Measurements from ENCODE around the gene SPG11. TPM values are rescaled to one million over a fixed set of nuclear protein-coding genes. Genes with fewer than 3 reads are reported as not detected.

The SPG11 gene
- total and polyA plus RNA-seq, 2 donors from 2014 or later, result 35.3 to 100 TPM

- Histone ChIP-seq H3K9me3 (ENCODE audit: control insufficient read depth in 2 of 3, insufficient read depth in 1 of 3, low read length in 3 of 3) (no peaks in the 10 kb centered on the region), H3K36me3 (ENCODE audit: control insufficient read depth in 2 of 3, insufficient read depth in 3 of 3, low read length in 3 of 3) (peaks cover 2 to 41% (median 10%) of the 10 kb centered on the region in 3 donors), H3K27ac (ENCODE audit: low read depth in 2 of 2, low read length in 2 of 2) (no peak overlapping the region), H3K4me3 (ENCODE audit: low read length in 3 of 3) (no peak overlapping the region), H3K27me3 (ENCODE audit: control insufficient read depth, insufficient read depth, low read length) (no peaks in the 10 kb centered on the region), H3K9ac (ENCODE audit: low read length in 3 of 3) (no peak overlapping the region), H3K4me1 (ENCODE audit: control insufficient read depth in 2 of 3, insufficient read depth in 2 of 3, low read depth in 1 of 3, low read length in 3 of 3) (no peaks in the 10 kb centered on the region)
- TF ChIP-seq, protein P1, sequence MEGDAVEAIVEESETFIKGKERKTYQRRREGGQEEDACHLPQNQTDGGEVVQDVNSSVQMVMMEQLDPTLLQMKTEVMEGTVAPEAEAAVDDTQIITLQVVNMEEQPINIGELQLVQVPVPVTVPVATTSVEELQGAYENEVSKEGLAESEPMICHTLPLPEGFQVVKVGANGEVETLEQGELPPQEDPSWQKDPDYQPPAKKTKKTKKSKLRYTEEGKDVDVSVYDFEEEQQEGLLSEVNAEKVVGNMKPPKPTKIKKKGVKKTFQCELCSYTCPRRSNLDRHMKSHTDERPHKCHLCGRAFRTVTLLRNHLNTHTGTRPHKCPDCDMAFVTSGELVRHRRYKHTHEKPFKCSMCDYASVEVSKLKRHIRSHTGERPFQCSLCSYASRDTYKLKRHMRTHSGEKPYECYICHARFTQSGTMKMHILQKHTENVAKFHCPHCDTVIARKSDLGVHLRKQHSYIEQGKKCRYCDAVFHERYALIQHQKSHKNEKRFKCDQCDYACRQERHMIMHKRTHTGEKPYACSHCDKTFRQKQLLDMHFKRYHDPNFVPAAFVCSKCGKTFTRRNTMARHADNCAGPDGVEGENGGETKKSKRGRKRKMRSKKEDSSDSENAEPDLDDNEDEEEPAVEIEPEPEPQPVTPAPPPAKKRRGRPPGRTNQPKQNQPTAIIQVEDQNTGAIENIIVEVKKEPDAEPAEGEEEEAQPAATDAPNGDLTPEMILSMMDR (IDR thresholded peaks at IDR 0.05; ENCODE audit: borderline replicate concordance, extremely low read depth, insufficient read depth), result no peak
- DNase-seq (no peak), FAIRE-seq (no peak)
- intact Hi-C loops (cut with DNase I), result no loop called here
These were observed 60.3 kb downstream of the SPG11 start for GRCh38 chr15:44603126-44603525.

DNA sequence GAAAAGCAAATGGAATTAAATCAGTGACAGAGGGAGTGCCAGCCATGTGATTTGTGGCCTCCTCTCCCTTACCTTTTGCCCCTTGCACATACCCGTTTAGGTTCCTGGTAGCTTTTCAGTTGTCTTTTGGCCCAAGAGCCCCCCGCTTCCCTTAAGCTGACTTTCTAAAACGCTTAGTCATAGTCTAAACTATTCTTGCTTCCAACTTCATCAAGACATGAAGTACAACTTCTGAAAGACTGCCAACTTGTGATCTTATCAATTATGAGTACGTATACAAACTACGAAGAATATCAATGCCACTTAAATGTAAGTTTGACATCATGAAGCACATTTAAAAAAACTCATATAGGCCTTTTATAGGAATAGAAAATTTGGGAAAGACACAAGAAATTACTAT is 64.6 kb downstream of the SPG11 start:
- TF ChIP-seq, protein P1 (IDR thresholded peaks at IDR 0.05; ENCODE audit: borderline replicate concordance, extremely low read depth, insufficient read depth), result no peak
- Histone ChIP-seq H3K9ac (ENCODE audit: low read length in 3 of 3) (no peak overlapping the region), H3K27me3 (ENCODE audit: control insufficient read depth, insufficient read depth, low read length) (no peaks in the 10 kb centered on the region), H3K27ac (ENCODE audit: low read depth in 2 of 2, low read length in 2 of 2) (no peak overlapping the region), H3K9me3 (ENCODE audit: control insufficient read depth in 2 of 3, insufficient read depth in 1 of 3, low read length in 3 of 3) (no peaks in the 10 kb centered on the region), H3K4me3 (ENCODE audit: low read length in 3 of 3) (no peak overlapping the region), H3K4me1 (ENCODE audit: control insufficient read depth in 2 of 3, insufficient read depth in 2 of 3, low read depth in 1 of 3, low read length in 3 of 3) (no peaks in the 10 kb centered on the region), H3K36me3 (ENCODE audit: control insufficient read depth in 2 of 3, insufficient read depth in 3 of 3, low read length in 3 of 3) (peaks cover 7 to 44% (median 14%) of the 10 kb centered on the region in 3 donors)
- DNase-seq, result no peak
- intact Hi-C loops (cut with DNase I), result no loop called here
- FAIRE-seq, result no peak

- Histone ChIP-seq H3K9me3 (ENCODE audit: control insufficient read depth in 2 of 3, insufficient read depth in 1 of 3, low read length in 3 of 3) (no peaks in the 10 kb centered on the region), H3K9ac (ENCODE audit: low read length in 3 of 3) (no peak overlapping the region), H3K4me1 (ENCODE audit: control insufficient read depth in 2 of 3, insufficient read depth in 2 of 3, low read depth in 1 of 3, low read length in 3 of 3) (no peaks in the 10 kb centered on the region), H3K27ac (ENCODE audit: low read depth in 2 of 2, low read length in 2 of 2) (no peak overlapping the region), H3K27me3 (ENCODE audit: control insufficient read depth, insufficient read depth, low read length) (no peaks in the 10 kb centered on the region), H3K4me3 (ENCODE audit: low read length in 3 of 3) (no peak overlapping the region), H3K36me3 (ENCODE audit: control insufficient read depth in 2 of 3, insufficient read depth in 3 of 3, low read length in 3 of 3) (peaks cover 7 to 37% (median 16%) of the 10 kb centered on the region in 3 donors)
- intact Hi-C loops (cut with DNase I), result no loop called here
- FAIRE-seq (no peak), DNase-seq (no peak)
- TF ChIP-seq, protein P1 (IDR thresholded peaks at IDR 0.05; ENCODE audit: borderline replicate concordance, extremely low read depth, insufficient read depth), result no peak
These were observed 65.4 kb downstream of the SPG11 start for GRCh38 chr15:44598066-44598465.

DNA sequence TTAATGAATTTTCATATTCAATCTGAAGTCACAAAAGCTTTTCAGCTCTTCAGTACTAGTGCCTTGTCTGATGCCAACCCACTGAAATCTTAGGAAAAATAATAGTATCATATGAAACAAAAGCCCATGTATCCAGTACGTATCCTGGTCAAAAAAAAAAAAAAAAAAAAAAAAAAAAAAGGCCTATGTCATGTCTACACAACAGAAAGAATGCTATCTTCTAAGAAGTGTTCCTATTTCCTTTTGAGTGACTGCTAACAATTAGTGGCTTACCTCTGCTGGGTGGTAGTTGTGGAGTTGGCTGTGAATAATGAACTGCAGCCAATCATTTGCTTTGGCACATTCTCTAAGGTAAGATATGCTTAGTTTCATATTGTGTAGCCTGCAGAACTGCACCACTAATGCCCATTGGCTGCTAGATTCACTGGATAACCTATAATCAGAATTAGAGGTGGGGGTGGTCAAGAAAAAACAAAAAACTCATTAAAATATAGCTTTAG is 66.9 kb downstream of the SPG11 start:
- Histone ChIP-seq H3K36me3 (ENCODE audit: control insufficient read depth in 2 of 3, insufficient read depth in 3 of 3, low read length in 3 of 3) (peaks cover 7 to 33% (median 17%) of the 10 kb centered on the region in 3 donors), H3K27ac (ENCODE audit: low read depth in 2 of 2, low read length in 2 of 2) (no peak overlapping the region), H3K4me3 (ENCODE audit: low read length in 3 of 3) (no peak overlapping the region), H3K9ac (ENCODE audit: low read length in 3 of 3) (no peak overlapping the region), H3K9me3 (ENCODE audit: control insufficient read depth in 2 of 3, insufficient read depth in 1 of 3, low read length in 3 of 3) (no peaks in the 10 kb centered on the region), H3K4me1 (ENCODE audit: control insufficient read depth in 2 of 3, insufficient read depth in 2 of 3, low read depth in 1 of 3, low read length in 3 of 3) (no peaks in the 10 kb centered on the region), H3K27me3 (ENCODE audit: control insufficient read depth, insufficient read depth, low read length) (no peaks in the 10 kb centered on the region)
- DNase-seq (no peak), FAIRE-seq (no peak)
- TF ChIP-seq, protein P1 (IDR thresholded peaks at IDR 0.05; ENCODE audit: borderline replicate concordance, extremely low read depth, insufficient read depth), result no peak
- intact Hi-C loops (cut with DNase I), result no loop called here
